ENCODE results near the gene CBARP. TPM values are rescaled to one million over a fixed set of nuclear protein-coding genes. Genes with fewer than 3 reads are reported as not detected.

The CBARP gene
- total RNA-seq, 1 donor from 2014 or later: 0.10 TPM

- intact Hi-C loops (cut with micrococcal nuclease): loop anchor here (1.0 to 5.0 kb wide), 3 partner anchors 9 to 169 kb away; partner anchors contain the start of genes FAM174C and POLR2E
These were observed 28.5 kb upstream of the CBARP start for GRCh38 chr19:1266129-1266915.

GRCh38 chr19:1265615-1266128 is 27.9 kb upstream of the CBARP start:
- intact Hi-C loops (cut with micrococcal nuclease): loop anchor here (1.0 to 5.0 kb wide), 3 partner anchors 10 to 168 kb away; partner anchors contain the start of genes FAM174C and POLR2E

- intact Hi-C loops (cut with micrococcal nuclease): loop anchor here (5.0 kb wide), 1 partner anchor 168 kb away; the partner anchor contains the start of gene POLR2E
These were observed 27.2 kb upstream of the CBARP start for GRCh38 chr19:1264801-1265614.

GRCh38 chr19:1263188-1263587 is 25.4 kb upstream of the CBARP start:
- intact Hi-C loops (cut with micrococcal nuclease): no loop called here

- intact Hi-C loops (cut with micrococcal nuclease): no loop called here
These were observed 24.9 kb upstream of the CBARP start for GRCh38 chr19:1262623-1263123.

GRCh38 chr19:1261798-1262622 is 24.2 kb upstream of the CBARP start:
- intact Hi-C loops (cut with micrococcal nuclease): loop anchor here (1.0 kb wide), 2 partner anchors 7 to 241 kb away; partner anchors contain the start of genes CIRBP, RNU6-2 and TMEM259

GRCh38 chr19:1261538-1261797 is 23.7 kb upstream of the CBARP start:
- intact Hi-C loops (cut with micrococcal nuclease): loop anchor here (1.0 kb wide), 2 partner anchors 8 to 240 kb away; partner anchors contain the start of genes CIRBP, RNU6-2 and TMEM259

GRCh38 chr19:1260749-1261537 is 23.1 kb upstream of the CBARP start:
- intact Hi-C loops (cut with micrococcal nuclease): loop anchor here (1.0 kb wide), 2 partner anchors 8 to 240 kb away; partner anchors contain the start of genes CIRBP, RNU6-2 and TMEM259

- intact Hi-C loops (cut with micrococcal nuclease): loop anchor here (1.0 kb wide), 1 partner anchor 11 kb away; no protein-coding TSS in a partner anchor
These were observed 22.3 kb upstream of the CBARP start for GRCh38 chr19:1259876-1260748.

GRCh38 chr19:1259206-1259875 is 21.5 kb upstream of the CBARP start:
- intact Hi-C loops (cut with micrococcal nuclease): loop anchor here (1.0 kb wide), 1 partner anchor 10 kb away; no protein-coding TSS in a partner anchor

GRCh38 chr19:1258707-1259205 is 21.0 kb upstream of the CBARP start:
- intact Hi-C loops (cut with micrococcal nuclease): loop anchor here (1.0 kb wide), 1 partner anchor 9 kb away; no protein-coding TSS in a partner anchor

- intact Hi-C loops (cut with micrococcal nuclease): no loop called here
These were observed 20.3 kb upstream of the CBARP start for GRCh38 chr19:1258163-1258492.

GRCh38 chr19:1257475-1258162 is 19.8 kb upstream of the CBARP start:
- intact Hi-C loops (cut with micrococcal nuclease): no loop called here

- intact Hi-C loops (cut with micrococcal nuclease): no loop called here
These were observed 19.1 kb upstream of the CBARP start for GRCh38 chr19:1256646-1257474.

GRCh38 chr19:1255186-1256161 is 17.7 kb upstream of the CBARP start:
- intact Hi-C loops (cut with micrococcal nuclease): no loop called here
